ENCODE measurements around the gene AKR1A1.
"Not testable (repeated sequence)": the region's sequence is repeated elsewhere in the genome, so short reads cannot be mapped to it uniquely, and the experiment has no call there.

The AKR1A1 gene

DNA sequence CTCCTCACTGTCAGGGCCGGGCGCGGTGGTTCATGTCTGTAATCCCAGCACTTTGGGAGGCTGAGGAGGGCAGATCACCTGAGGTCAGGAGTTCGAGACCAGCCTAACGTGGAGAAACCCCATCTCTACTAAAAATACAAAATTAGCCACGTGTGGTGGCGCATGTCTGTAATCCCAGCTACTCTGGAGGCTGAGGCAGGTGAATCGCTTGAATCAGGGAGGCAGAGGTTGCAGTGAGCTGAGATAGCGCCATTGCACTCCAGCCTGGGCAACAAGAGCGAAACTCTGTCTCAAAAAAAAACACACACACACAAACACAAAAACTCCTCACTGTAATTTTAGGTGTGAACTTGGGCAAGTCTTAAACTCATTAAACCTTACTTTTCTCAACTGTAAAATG lies 26.7 kb upstream of the AKR1A1 start:
- DNase-seq, result not testable (repeated sequence)

- DNase-seq, result no peak
Observed at GRCh38 chr1:45526135-45526644, 24.4 kb upstream of the AKR1A1 start.

DNA sequence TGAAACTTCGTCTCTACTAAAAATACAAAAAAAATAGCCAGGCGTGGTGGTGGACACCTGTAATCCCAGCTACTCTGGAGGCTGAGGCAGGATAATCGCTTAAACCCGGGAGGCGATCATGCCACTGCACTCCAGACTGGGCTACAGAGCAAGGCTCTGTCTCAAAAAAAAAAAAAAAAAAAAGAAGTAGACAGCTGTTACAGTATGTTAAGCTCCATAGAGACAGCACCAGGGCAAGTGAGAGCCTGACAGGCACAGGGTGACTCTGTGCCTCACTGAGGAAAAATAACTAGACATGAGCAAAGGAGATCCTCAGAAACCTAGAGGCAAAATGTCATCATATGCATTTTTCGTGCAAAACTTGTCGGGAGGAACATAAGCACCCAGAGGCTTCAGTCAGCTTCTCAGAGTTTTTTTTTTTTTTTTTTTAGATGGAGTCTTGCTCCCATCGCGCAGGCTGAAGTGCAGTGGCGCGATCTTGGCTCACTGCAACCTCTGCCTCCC lies 19.9 kb upstream of the AKR1A1 start:
- no peak for DNase-seq

DNA sequence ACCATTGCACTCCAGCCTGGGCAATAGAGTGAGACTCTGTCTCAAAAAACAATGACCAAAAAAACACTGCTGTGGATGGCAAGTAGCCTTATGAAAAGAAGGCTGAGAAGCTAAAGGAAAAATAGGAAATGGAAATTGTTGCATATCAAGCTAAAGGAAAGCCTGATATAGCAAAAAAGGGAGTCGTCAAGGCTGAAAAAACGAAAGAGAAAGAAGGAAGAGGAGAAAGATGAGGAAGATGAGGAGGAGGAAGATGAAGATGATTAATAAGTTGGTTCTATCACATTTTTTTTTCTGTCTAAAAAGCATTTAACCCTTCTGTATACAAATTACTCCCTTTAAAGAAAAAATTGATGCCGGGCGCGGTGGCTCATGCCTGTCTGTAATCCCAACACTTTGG lies 18.8 kb upstream of the AKR1A1 start:
- DNase-seq, result no peak

DNA sequence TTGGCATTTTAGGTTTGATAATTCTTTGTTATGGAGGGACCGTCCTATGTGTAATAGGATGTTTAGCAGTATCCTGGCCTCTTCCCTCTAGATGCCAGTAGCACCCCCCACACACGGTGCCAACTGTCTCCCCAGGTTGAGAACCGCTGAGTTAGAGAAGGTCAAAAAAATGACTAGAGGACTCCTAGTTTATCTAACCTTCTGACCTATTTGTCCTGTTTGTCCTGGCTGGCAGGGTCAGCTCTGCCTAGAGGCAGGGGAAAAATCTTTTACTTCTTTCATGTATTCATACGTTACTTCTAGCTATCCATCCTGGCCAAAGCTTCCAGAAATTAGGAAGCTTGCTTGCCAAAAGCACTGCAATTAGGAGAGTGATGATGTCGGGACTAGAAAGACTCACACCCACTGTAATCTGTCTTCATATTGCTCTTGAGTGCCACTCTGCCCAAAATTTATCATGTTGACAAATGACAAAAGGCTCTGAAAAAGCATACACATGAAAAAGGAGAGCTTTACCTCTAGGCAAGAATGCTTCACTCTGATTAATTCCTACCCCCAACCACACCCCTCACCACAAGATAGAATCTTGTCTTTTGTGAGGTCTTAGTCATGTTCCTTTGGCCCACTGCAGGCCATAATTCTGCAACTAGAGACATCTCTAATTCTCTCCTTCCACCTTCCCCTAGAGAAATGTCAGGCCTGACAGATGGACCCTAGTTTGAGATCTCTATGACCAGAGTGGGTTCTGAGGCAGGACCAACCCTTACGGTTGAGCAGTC lies 14.4 kb upstream of the AKR1A1 start:
- no peak for DNase-seq

- DNase-seq, result no peak
Observed at GRCh38 chr1:45536886-45537285, 13.7 kb upstream of the AKR1A1 start.

GRCh38 chr1:45541193-45541592 lies 9.4 kb upstream of the AKR1A1 start:
- no peak for DNase-seq

DNA sequence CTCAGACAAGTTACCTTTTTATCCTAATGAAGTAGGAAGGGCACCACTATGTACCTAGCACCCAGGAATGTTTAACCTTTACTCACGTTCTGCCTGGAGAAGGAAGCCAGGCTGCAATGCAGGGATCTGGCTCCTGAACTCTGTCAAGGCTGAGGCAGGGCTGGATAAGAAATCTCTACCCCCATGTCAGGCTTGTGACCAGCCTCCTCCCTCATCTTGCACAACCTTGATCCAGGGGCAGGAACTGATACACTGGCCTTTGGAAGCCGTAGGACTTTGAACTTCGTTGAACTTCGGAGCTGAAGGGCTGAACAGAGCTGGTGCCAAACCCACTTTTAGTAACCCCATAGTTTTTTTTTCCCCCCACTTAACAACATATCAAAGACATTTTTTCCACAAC lies 8.0 kb upstream of the AKR1A1 start:
- DNase-seq, result no peak

DNA sequence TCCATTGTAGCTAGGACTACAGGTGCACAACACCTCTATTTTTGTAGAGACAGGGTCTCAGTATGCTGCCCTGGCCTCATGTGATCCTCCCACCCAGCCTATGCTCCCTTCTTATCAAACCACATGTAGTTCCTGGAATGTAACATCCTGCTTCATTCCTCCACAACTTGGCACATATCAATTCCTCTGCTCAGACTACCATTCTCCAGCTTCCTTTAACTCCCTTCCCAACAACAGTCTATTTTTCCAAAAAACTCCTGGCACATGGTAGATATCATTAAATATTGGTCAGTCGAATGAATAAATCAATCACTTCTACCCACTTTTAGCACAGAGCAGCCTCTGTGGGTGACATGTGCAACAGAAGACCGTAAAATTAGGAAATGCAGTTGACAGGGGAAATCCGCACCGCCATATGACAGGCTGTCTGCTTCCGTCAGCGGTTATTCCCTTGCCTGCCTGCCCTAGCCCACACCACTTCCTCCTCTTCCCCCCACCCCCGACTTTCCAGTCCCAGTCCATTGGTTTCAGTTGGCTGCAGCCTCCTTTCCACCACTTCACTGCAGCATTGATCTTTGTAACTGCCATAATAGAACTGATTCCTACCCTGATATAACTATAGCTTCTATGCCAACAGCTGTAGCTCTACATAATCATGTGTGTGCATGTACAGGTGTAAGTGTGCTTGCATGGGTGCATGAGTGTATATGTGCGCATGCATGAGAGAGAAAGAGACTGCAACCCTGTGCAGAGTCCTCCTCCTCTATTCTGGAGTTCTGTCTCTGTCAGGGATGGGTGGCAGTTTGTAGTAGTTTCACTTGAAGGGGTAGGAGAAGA lies 6.8 kb upstream of the AKR1A1 start:
- DNase-seq, result no peak

GRCh38 chr1:45544530-45544929 lies 6.1 kb upstream of the AKR1A1 start:
- DNase-seq, result no peak

DNA sequence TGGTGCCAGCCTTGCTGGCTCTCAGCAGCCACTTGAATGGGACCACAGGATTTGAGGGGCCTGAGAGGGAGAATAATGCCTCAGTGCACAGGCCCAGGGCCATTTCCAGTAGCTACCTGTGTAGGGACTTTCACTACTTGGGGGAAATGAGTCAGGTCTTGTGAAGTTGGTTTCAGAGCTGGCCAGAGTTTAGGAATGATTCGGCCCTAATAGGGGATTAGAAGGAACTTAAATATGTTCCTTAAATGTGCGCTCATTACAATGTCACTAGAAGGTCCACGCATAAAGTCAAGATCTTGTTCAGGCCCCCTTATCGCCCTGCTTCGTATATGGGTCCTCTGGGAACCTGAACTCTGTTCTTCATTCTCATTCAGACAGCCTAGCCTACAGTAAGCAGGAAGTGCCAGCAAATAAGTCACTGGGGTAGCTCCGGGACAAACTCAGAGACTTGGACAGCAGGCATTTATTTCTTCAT lies 5.6 kb upstream of the AKR1A1 start:
- no peak for DNase-seq

- DNase-seq, result no peak
Observed at GRCh38 chr1:45545553-45546310, 4.9 kb upstream of the AKR1A1 start.

GRCh38 chr1:45551684-45552083 lies 1.1 kb downstream of the AKR1A1 start:
- DNase-seq, result no peak

- no peak for DNase-seq
Observed at GRCh38 chr1:45552331-45552730, 1.7 kb downstream of the AKR1A1 start.

- no peak for DNase-seq
Observed at GRCh38 chr1:45554198-45554597, 3.6 kb downstream of the AKR1A1 start.

GRCh38 chr1:45557422-45557944 lies 6.9 kb downstream of the AKR1A1 start:
- no peak for DNase-seq

- no peak for DNase-seq
Observed at GRCh38 chr1:45563843-45564242, 13.2 kb downstream of the AKR1A1 start.

DNA sequence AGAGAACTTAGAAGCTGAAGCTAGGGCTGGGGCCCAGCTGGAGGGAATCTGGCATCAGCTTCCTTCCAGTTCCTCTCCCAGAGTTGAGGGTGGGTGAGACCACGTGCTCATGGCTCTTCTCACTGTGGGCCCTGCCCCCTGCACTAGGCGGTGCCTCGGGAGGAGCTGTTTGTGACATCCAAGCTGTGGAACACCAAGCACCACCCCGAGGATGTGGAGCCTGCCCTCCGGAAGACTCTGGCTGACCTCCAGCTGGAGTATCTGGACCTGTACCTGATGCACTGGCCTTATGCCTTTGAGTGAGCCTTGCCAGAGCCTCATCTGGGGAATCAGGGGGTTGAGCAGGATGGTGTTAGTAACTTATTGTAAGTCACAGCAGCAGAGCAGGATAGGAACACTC lies 16.1 kb downstream of the AKR1A1 start:
- DNase-seq, result no peak

DNA sequence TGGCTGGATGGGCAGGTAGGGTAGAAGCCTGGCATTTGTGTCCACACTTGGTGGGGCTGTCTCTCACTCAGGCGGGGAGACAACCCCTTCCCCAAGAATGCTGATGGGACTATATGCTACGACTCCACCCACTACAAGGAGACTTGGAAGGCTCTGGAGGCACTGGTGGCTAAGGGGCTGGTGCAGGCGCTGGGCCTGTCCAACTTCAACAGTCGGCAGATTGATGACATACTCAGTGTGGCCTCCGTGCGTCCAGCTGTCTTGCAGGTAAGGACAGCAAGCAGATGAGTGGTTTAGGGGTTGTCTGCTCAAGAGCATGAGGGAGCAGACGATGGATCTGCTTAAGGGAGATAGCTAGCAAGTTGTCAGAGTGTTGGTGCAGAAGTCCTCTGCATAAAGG lies 17.3 kb downstream of the AKR1A1 start:
- no peak for DNase-seq

DNA sequence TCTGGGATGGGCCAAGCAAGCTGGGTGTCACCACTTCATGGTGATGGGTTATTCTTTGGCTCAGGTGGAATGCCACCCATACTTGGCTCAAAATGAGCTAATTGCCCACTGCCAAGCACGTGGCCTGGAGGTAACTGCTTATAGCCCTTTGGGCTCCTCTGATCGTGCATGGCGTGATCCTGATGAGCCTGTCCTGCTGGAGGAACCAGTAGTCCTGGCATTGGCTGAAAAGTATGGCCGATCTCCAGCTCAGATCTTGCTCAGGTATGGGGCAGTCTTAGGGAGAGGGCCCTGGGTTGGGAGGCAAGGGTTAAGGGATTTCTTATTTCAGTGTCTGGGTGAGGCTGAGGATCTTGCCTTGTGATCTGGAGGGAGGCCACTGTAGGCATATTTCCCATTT lies 17.8 kb downstream of the AKR1A1 start:
- DNase-seq, result no peak

DNA sequence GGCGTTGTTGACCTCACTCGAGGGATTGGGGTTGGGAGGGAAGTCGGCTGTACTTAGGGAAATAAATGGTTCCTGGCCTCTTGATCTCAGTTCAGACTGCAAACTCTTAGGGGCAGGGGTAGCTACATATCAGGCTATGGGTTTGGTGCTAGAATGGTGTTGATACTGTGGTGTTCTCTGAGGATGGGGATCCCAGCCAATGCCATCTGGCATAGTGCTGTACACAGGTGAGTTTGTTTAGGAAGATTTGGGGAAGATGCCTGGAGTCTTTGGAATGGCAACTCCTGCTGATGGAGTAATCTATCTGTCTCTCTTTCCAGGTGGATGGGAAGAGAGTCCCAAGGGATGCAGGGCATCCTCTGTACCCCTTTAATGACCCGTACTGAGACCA lies 18.9 kb downstream of the AKR1A1 start:
- DNase-seq, result no peak

DNA sequence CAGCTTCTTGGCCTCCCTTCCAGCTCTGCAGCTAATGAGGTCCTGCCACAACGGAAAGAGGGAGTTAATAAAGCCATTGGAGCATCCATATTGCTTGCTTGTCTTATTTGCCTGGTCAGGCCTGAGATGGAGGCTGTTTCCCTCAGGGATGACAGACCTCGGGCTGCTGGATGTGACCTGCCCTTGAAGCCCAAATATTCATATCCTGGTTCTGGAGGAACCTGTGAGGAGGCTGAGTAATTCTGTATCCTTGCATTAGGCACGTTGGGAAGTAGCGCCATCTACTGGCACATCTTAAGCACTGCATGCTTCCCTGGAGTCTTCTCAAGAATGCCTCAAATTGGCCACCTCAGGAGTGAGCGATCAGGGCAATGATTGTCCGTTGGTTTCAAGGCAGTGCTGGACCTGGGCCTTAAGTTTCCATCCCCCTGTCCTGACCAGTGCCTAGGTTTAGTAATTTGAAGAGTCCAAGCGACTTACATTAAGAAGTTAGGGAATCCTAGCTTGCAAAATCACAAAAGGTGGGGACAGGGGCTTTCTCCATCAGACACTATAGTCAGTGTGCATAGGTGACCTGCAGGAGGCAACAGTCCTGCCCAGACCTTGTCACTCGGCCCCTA lies 19.4 kb downstream of the AKR1A1 start:
- peak; percentile 59 to 63 for DNase-seq
